Neural cell (in vitro differentiated cells): ENCODE data around the gene AGBL4. TPM values are rescaled to one million over a fixed set of nuclear protein-coding genes. Genes with fewer than 3 reads are reported as not detected.

Experiments
- H2AFZ ChIP-seq: fragments of 200-600, 300-800 bp; sonication (generic), shearing (Covaris generic); 2 replicates; pipeline ENCODE4 v1.6.0; 2014; ENCODE audit warnings: low read depth, mild to moderate bottlenecking, antibody characterized with exemption, low read length, moderate library complexity
- H3F3A ChIP-seq: fragments of 200-600 bp; shearing (Covaris generic); 2 replicates; pipeline ENCODE4 v1.6.1; 2016; ENCODE audit warnings: mild to moderate bottlenecking, moderate library complexity, mixed read lengths, antibody characterized with exemption, low read length; ENCODE audit not compliant: insufficient read depth, poor library complexity, severe bottlenecking
- H3K27ac ChIP-seq: fragments of 200-600, 300-800 bp; sonication (generic), shearing (Covaris generic); 2 replicates; pipeline ENCODE4 v1.5.1; 2014; ENCODE audit warnings: mild to moderate bottlenecking, low read length, moderate library complexity
- H3K27me3 ChIP-seq: fragments of 300-800, 200-600 bp; sonication (generic), shearing (Covaris generic); 2 replicates; pipeline ENCODE4 v1.6.0; 2014; ENCODE audit warnings: mild to moderate bottlenecking, low read depth, low read length, moderate library complexity; ENCODE audit not compliant: insufficient read depth
- H3K36me3 ChIP-seq: fragments of 300-800, 200-600 bp; sonication (generic), shearing (Covaris generic); 2 replicates; pipeline ENCODE4 v1.5.1; 2014; ENCODE audit warnings: mild to moderate bottlenecking, antibody characterized with exemption, low read length, moderate library complexity; ENCODE audit not compliant: insufficient read depth
- H3K4me2 ChIP-seq: fragments of 300-800, 200-600 bp; sonication (generic), shearing (Covaris generic); 2 replicates; pipeline ENCODE4 v1.6.0; 2014; ENCODE audit warnings: mild to moderate bottlenecking, low read length
- H3K4me3 ChIP-seq: fragments of 300-800, 200-600 bp; sonication (generic), shearing (Covaris generic); 2 replicates; pipeline ENCODE4 v1.5.1; 2014; ENCODE audit warnings: mild to moderate bottlenecking, low read length, moderate library complexity
- H3K79me2 ChIP-seq: fragments of 200-600 bp; shearing (Covaris generic); replicated peaks from 2 replicates; pipeline ENCODE4 v1.6.0; 2014; ENCODE audit warnings: mild to moderate bottlenecking, low read length, moderate library complexity; ENCODE audit not compliant: insufficient read depth
- H3K9ac ChIP-seq: fragments of 300-800, 200-600 bp; sonication (generic), shearing (Covaris generic); 2 replicates; pipeline ENCODE4 v1.6.1; 2016; ENCODE audit warnings: mild to moderate bottlenecking, low read length, mixed read lengths
- H3K9me2 ChIP-seq: fragments of 200-600 bp; shearing (Covaris generic); 2 replicates; pipeline ENCODE4 v1.6.1; 2016; ENCODE audit warnings: mild to moderate bottlenecking, low read length, mixed read lengths; ENCODE audit not compliant: insufficient read depth
- H3K9me3 ChIP-seq: fragments of 200-600, 300-800 bp; sonication (generic), shearing (Covaris generic); 2 replicates; pipeline ENCODE4 v1.6.1; 2016; ENCODE audit warnings: mild to moderate bottlenecking, mixed run types, low read length, moderate library complexity, mixed read lengths
- H4K20me1 ChIP-seq: fragments of 200-600 bp; shearing (Covaris generic); 2 replicates; pipeline ENCODE4 v1.6.1; 2016; ENCODE audit warnings: mild to moderate bottlenecking, mixed run types; ENCODE audit not compliant: insufficient read depth
- CTCF ChIP-seq: fragments of 450-650 bp; IDR thresholded peaks from 2 replicates; pipeline ENCODE4 v1.5.1; 2014; ENCODE audit warnings: antibody characterized with exemption, mild to moderate bottlenecking, moderate library complexity; ENCODE audit not compliant: poor library complexity, severe bottlenecking
- EP300 ChIP-seq: fragments of 450-650 bp; conservative IDR thresholded peaks from 2 replicates; pipeline ENCODE4 v1.6.1; 2014; ENCODE audit warnings: antibody characterized with exemption, mild to moderate bottlenecking, moderate library complexity; ENCODE audit not compliant: poor library complexity, severe bottlenecking
- EZH2 ChIP-seq: fragments of 200-600, 300-800 bp; shearing (Covaris generic), sonication (generic); IDR thresholded peaks from 2 replicates; pipeline ENCODE4 v1.6.1; 2014; ENCODE audit warnings: antibody characterized with exemption, low read length, borderline replicate concordance, mild to moderate bottlenecking; ENCODE audit not compliant: insufficient read depth, poor library complexity, severe bottlenecking
- MXI1 ChIP-seq: fragments of 450-650 bp; conservative IDR thresholded peaks from 2 replicates; pipeline ENCODE4 v1.6.1; 2014; ENCODE audit warnings: antibody characterized with exemption, mild to moderate bottlenecking; ENCODE audit not compliant: poor library complexity, severe bottlenecking
- POLR2AphosphoS5 ChIP-seq: IDR thresholded peaks from 2 replicates; pipeline ENCODE4 v1.6.1; 2012
- RAD21 ChIP-seq: fragments of 450-650 bp; conservative IDR thresholded peaks from 2 replicates; pipeline ENCODE4 v1.6.1; 2014; ENCODE audit warnings: antibody characterized with exemption, mild to moderate bottlenecking, moderate library complexity
- SMC3 ChIP-seq: fragments of 450-650 bp; conservative IDR thresholded peaks from 2 replicates; pipeline ENCODE4 v1.6.1; 2014; ENCODE audit warnings: antibody characterized with exemption, mild to moderate bottlenecking, moderate library complexity; ENCODE audit not compliant: poor library complexity
- TAF1 ChIP-seq: IDR thresholded peaks from 2 replicates; pipeline ENCODE4 v1.6.1; 2012; ENCODE audit warnings: low read depth
- polyA plus RNA-seq: library from polyadenylated mRNA; depleted of rRNA; stranded (reverse); fragments of >200 nt; gene quantifications from 2 replicates; pipeline ENCODE4 v1.2.3, GENCODE V29; 2014
- TF ChIP-seq, protein P1 (sequence below): IDR thresholded peaks from 2 replicates; pipeline ENCODE4 v1.6.1; 2012; ENCODE audit warnings: borderline replicate concordance

AGBL4 gene
- polyA plus RNA-seq, 1 donor from 2014 or later, result 1.3 TPM

- H3K9me3 ChIP-seq, result no peaks in the 10 kb centered on the region
- H3K4me3 ChIP-seq, result no peak overlapping the region
- no peaks in the 10 kb centered on the region for H3K9me2 ChIP-seq
- H3K79me2 ChIP-seq, result no peaks in the 10 kb centered on the region
- TF ChIP-seq CTCF (no peak), MXI1 (no peak), TAF1 (no peak), POLR2AphosphoS5 (no peak), EP300 (no peak), SMC3 (no peak), EZH2 (no peak), RAD21 (no peak)
- TF ChIP-seq, protein P1, sequence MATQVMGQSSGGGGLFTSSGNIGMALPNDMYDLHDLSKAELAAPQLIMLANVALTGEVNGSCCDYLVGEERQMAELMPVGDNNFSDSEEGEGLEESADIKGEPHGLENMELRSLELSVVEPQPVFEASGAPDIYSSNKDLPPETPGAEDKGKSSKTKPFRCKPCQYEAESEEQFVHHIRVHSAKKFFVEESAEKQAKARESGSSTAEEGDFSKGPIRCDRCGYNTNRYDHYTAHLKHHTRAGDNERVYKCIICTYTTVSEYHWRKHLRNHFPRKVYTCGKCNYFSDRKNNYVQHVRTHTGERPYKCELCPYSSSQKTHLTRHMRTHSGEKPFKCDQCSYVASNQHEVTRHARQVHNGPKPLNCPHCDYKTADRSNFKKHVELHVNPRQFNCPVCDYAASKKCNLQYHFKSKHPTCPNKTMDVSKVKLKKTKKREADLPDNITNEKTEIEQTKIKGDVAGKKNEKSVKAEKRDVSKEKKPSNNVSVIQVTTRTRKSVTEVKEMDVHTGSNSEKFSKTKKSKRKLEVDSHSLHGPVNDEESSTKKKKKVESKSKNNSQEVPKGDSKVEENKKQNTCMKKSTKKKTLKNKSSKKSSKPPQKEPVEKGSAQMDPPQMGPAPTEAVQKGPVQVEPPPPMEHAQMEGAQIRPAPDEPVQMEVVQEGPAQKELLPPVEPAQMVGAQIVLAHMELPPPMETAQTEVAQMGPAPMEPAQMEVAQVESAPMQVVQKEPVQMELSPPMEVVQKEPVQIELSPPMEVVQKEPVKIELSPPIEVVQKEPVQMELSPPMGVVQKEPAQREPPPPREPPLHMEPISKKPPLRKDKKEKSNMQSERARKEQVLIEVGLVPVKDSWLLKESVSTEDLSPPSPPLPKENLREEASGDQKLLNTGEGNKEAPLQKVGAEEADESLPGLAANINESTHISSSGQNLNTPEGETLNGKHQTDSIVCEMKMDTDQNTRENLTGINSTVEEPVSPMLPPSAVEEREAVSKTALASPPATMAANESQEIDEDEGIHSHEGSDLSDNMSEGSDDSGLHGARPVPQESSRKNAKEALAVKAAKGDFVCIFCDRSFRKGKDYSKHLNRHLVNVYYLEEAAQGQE, result no peak
- no peaks in the 10 kb centered on the region for H3F3A ChIP-seq
- no peak overlapping the region for H3K9ac ChIP-seq
- H3K27ac ChIP-seq, result no peak overlapping the region
- no peak overlapping the region for H3K4me2 ChIP-seq
- no peaks in the 10 kb centered on the region for H3K27me3 ChIP-seq
- no peaks in the 10 kb centered on the region for H4K20me1 ChIP-seq
- H2AFZ ChIP-seq, result no peak overlapping the region
- H3K36me3 ChIP-seq, result peaks cover 9% of the 10 kb centered on the region
These were observed 1283.1 kb downstream of the AGBL4 start for GRCh38 chr1:48740621-48741020.

GRCh38 chr1:48739091-48739490 lies 1284.7 kb downstream of the AGBL4 start:
- no peak for TF ChIP-seq EZH2
- TF ChIP-seq CTCF, result no peak
- no peak for TF ChIP-seq SMC3
- TF ChIP-seq EP300, result no peak
- no peak for TF ChIP-seq RAD21
- TF ChIP-seq TAF1, result no peak
- TF ChIP-seq POLR2AphosphoS5, result no peak
- TF ChIP-seq, protein P1, result no peak
- no peak for TF ChIP-seq MXI1
- no peaks in the 10 kb centered on the region for H3K79me2 ChIP-seq
- H3K27me3 ChIP-seq, result no peaks in the 10 kb centered on the region
- H2AFZ ChIP-seq, result no peak overlapping the region
- H3K9me2 ChIP-seq, result no peaks in the 10 kb centered on the region
- H3K36me3 ChIP-seq, result peaks cover 9% of the 10 kb centered on the region
- no peak overlapping the region for H3K27ac ChIP-seq
- no peaks in the 10 kb centered on the region for H3F3A ChIP-seq
- H3K4me2 ChIP-seq, result no peak overlapping the region
- no peaks in the 10 kb centered on the region for H4K20me1 ChIP-seq
- H3K9ac ChIP-seq, result no peak overlapping the region
- H3K4me3 ChIP-seq, result no peak overlapping the region
- no peaks in the 10 kb centered on the region for H3K9me3 ChIP-seq
